SK-N-SH (cell line): ENCODE measurements around the gene TGM2. TPM values are rescaled to one million over a fixed set of nuclear protein-coding genes. Genes with fewer than 3 reads are reported as not detected.
A peak's percentile ranks its signal among the peaks of the same experiment; 100 is the strongest.

Experiments
- CTCF ChIA-PET: fragments of 300-600, 350-600 bp; formaldehyde crosslinking; extraction: SDS; loops from one replicate; lab custom pipeline; 2021; lab: Yijun Ruan, JAX
- POLR2A ChIA-PET: fragments of 350-600 bp; sonication (Branson Sonifier 250); formaldehyde crosslinking; extraction: SDS; loops from one replicate; lab custom pipeline; 2020; ENCODE audit warnings: antibody characterized with exemption, inconsistent platforms; lab: Yijun Ruan, JAX
- DNase-seq: peaks from one replicate; pipeline ENCODE4 v3.0.0; 2012
- H2AFZ ChIP-seq: fragments of 200-600 bp; sonication (generic); 2 replicates; pipeline ENCODE4 v1.8.1; 2016; ENCODE audit warnings: antibody characterized with exemption, mild to moderate bottlenecking, low read depth
- H3F3A ChIP-seq: fragments of 200-600 bp; sonication (generic); replicated peaks from 2 replicates; pipeline ENCODE3; 2016; ENCODE audit warnings: antibody characterized with exemption, mild to moderate bottlenecking; ENCODE audit not compliant: insufficient read depth
- H3K27ac ChIP-seq, 2 experiments: fragments of 200-500 bp in 1 of 2; fragments of 200-600 bp in 1 of 2; sonication (Bioruptor generic) in 1 of 2; sonication (generic), shearing (Covaris generic) in 1 of 2; 2 replicates each; pipeline versions ENCODE4 v1.5.1 to v1.6.1; 2014 to 2016; ENCODE audit warnings: low read depth in 2 of 2, inconsistent platforms in 1 of 2, low read length in 1 of 2, mild to moderate bottlenecking in 1 of 2, mixed read lengths in 1 of 2
- H3K27me3 ChIP-seq: fragments of 200-600 bp; sonication (generic), shearing (Covaris generic); 2 replicates; pipeline ENCODE4 v1.6.1; 2016; ENCODE audit warnings: mixed run types; ENCODE audit not compliant: insufficient read depth
- H3K36me3 ChIP-seq, 2 experiments: fragments of 200-500 bp in 1 of 2; fragments of 200-600 bp in 1 of 2; sonication (Bioruptor generic) in 1 of 2; sonication (generic) in 1 of 2; replicated peaks in 1 of 2; 2 replicates each; pipeline versions ENCODE3 to v1.5.1; 2014 to 2016; ENCODE audit warnings: low read length in 1 of 2, mild to moderate bottlenecking in 1 of 2; ENCODE audit not compliant: insufficient read depth in 2 of 2, control insufficient read depth in 1 of 2
- H3K4me1 ChIP-seq, 2 experiments: fragments of 200-500 bp in 1 of 2; fragments of 200-600 bp in 1 of 2; sonication (Bioruptor generic) in 1 of 2; sonication (generic), shearing (Covaris generic) in 1 of 2; 2 replicates each; pipeline versions ENCODE4 v1.5.1 to v1.6.1; 2014 to 2016; ENCODE audit warnings: low read depth in 1 of 2, low read length in 1 of 2, mixed run types in 1 of 2; ENCODE audit not compliant: insufficient read depth in 2 of 2, control insufficient read depth in 1 of 2
- H3K4me2 ChIP-seq: fragments of 200-600 bp; sonication (generic), shearing (Covaris generic); 2 replicates; pipeline ENCODE4 v1.6.1; 2017; ENCODE audit warnings: mixed run types
- H3K4me3 ChIP-seq, 2 experiments: fragments of 200-500 bp in 1 of 2; fragments of 200-600 bp in 1 of 2; sonication (Bioruptor generic) in 1 of 2; sonication (generic), shearing (Covaris generic) in 1 of 2; 2 replicates each; pipeline versions ENCODE4 v1.5.1 to v1.8.1; 2014 to 2016; ENCODE audit warnings: low read depth in 2 of 2, inconsistent platforms in 1 of 2, low read length in 1 of 2, mild to moderate bottlenecking in 1 of 2, mixed read lengths in 1 of 2, moderate library complexity in 1 of 2
- H3K79me2 ChIP-seq: fragments of 200-600 bp; sonication (generic); 2 replicates; pipeline ENCODE4 v1.8.1; 2017; ENCODE audit warnings: mild to moderate bottlenecking; ENCODE audit not compliant: insufficient read depth
- H3K9ac ChIP-seq: fragments of 200-600 bp; sonication (generic); 2 replicates; pipeline ENCODE4 v1.6.1; 2017; ENCODE audit warnings: mixed run types
- H3K9me2 ChIP-seq: fragments of 200-600 bp; sonication (generic); 2 replicates; pipeline ENCODE4 v1.6.1; 2017; ENCODE audit warnings: mixed run types
- H3K9me3 ChIP-seq: fragments of 200-600 bp; sonication (generic); 2 replicates; pipeline ENCODE4 v1.6.1; 2017; ENCODE audit warnings: mixed run types, mild to moderate bottlenecking, moderate library complexity
- H4K20me1 ChIP-seq: fragments of 200-600 bp; sonication (generic); 2 replicates; pipeline ENCODE4 v1.6.1; 2017; ENCODE audit warnings: mild to moderate bottlenecking, mixed run types; ENCODE audit not compliant: insufficient read depth
- EP300 ChIP-seq, 2 experiments: IDR thresholded peaks; 2 replicates each; pipeline versions ENCODE4 v1.4.0 to v1.6.1; 2012; ENCODE audit warnings: borderline replicate concordance in 1 of 2, low read depth in 1 of 2, low read length in 1 of 2
- FOXM1 ChIP-seq: IDR thresholded peaks from 2 replicates; pipeline ENCODE4 v1.4.0; 2012; ENCODE audit warnings: low read depth, mild to moderate bottlenecking
- GATA2 ChIP-seq: sonication (generic); formaldehyde crosslinking; IDR thresholded peaks from 2 replicates; pipeline ENCODE4 v1.5.0; 2020; ENCODE audit warnings: mild to moderate bottlenecking, missing genetic modification reagents
- JUND ChIP-seq: IDR thresholded peaks from 2 replicates; pipeline ENCODE4 v1.4.0; 2012
- NFIC ChIP-seq: IDR thresholded peaks from 2 replicates; pipeline ENCODE4 v1.4.0; 2012; ENCODE audit warnings: borderline replicate concordance
- POLR2AphosphoS5 ChIP-seq: IDR thresholded peaks from 2 replicates; pipeline ENCODE4 v1.6.1; 2012; ENCODE audit warnings: low read depth, low read length
- RAD21 ChIP-seq: IDR thresholded peaks from 2 replicates; pipeline ENCODE4 v1.6.1; 2012; ENCODE audit warnings: mild to moderate bottlenecking, low read length
- RCOR1 ChIP-seq: fragments of 150-350 bp; IDR thresholded peaks from 2 replicates; pipeline ENCODE4 v1.6.1; 2017; ENCODE audit warnings: antibody characterized with exemption, low read length
- SIN3A ChIP-seq: IDR thresholded peaks from 2 replicates; pipeline ENCODE4 v1.6.1; 2012; ENCODE audit warnings: low read depth, mild to moderate bottlenecking, low read length, moderate library complexity, borderline replicate concordance
- SMC3 ChIP-seq: IDR thresholded peaks from 2 replicates; pipeline ENCODE4 v1.6.1; 2012; ENCODE audit warnings: low read depth, low read length, improper control_type of control experiment
- TAF1 ChIP-seq: IDR thresholded peaks from 2 replicates; pipeline ENCODE4 v1.6.1; 2012; ENCODE audit warnings: low read depth, mild to moderate bottlenecking, low read length, moderate library complexity, borderline replicate concordance
- TCF12 ChIP-seq: IDR thresholded peaks from 2 replicates; pipeline ENCODE4 v1.4.0; 2012
- WGBS: methylation state at CpG from one replicate; pipeline ENCODE4 v1.1.6; 2017; ENCODE audit warnings: low lambda C conversion rate; 5-methylcytosine and 5-hydroxymethylcytosine counted together
- polyA plus RNA-seq, 3 experiments: library from polyadenylated mRNA; depleted of rRNA; stranded (reverse); fragments of >200 nt; gene quantifications; 2 replicates each; pipeline ENCODE4 v1.2.3, GENCODE V29; 2012
- TF ChIP-seq, protein P1 (sequence below): IDR thresholded peaks from 2 replicates; pipeline ENCODE4 v1.6.1; 2012; ENCODE audit warnings: mild to moderate bottlenecking, low read depth, low read length, moderate library complexity
- TF ChIP-seq, protein P2 (sequence below): fragments of 200-600 bp; sonication (generic); IDR thresholded peaks from 2 replicates; pipeline ENCODE4 v1.6.1; 2017; ENCODE audit warnings: antibody characterized with exemption, mild to moderate bottlenecking, moderate library complexity
- TF ChIP-seq, protein P3 (sequence below): fragments of 150-350 bp; IDR thresholded peaks from 2 replicates; pipeline ENCODE4 v1.6.1; 2016; ENCODE audit warnings: mild to moderate bottlenecking, low read depth, low read length

The TGM2 gene
- polyA plus RNA-seq, 1 of the 3 experiments (the other 2 are of a cell fraction), result 676 TPM

DNA sequence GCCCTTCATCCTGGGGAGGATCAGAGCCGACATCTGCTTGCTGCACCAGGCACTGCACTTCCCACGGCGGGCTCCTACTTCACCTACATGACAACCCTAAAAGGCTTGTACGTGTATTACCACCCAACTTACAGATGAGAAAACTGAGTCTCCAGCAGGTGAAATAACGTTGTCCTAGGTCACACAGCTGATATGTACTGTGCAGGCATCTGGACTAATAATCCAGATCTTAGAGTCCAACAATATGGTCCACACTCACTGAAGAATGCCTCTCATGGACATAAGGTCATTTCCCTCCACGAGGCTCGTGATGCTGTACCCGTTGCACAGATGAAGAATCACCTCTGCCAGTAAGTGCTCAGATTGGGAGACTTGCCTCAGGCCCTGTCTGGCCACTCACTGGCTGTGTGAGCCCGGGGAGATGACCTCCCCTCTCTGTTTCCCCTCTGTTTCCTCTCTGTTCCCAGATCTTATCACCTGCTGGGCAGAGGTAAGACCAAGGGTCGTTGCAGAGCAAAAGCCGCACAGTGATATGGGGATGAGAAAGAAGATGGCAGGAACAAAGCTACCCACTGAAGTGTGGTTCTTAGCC is 32.1 kb downstream of the TGM2 start:
- peaks cover 27 to 55% of the 10 kb centered on the region in 2 experiments for H3K36me3 ChIP-seq

DNA sequence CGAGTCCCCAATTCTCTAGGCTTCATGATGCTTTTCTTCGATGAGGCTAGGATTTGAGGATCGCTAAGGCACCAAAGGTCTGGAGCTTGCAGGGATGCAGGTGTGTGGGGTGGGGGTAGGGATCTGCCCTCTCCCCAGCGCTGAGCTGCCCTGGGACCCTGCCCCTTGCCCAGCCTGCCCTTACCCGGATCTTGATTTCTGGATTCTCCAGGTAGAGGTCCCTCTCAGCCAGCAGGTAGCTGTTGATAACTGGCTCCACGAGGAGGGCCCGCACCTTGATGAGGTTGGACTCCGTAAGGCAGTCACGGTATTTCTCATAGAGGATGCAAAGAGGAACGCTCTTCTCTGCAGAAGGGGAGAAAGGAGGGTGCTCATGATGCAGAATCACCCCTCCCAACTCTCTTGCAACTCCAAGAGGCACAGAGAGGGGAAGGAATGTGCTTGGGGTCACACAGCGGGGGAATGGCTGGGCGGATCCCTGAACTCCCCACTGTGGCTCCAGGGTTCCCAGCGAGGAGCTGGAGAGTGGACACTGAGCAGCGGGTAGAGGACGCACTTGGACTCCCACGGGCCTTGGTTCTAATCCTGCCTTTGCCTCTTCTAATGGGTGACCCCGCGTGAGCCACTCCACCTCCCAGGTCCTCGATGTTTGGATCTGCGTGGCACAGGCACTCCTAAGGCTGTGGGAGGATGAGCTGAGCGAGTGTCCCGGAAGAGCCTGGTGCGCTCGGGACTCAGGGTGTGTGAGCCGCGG is 32.7 kb downstream of the TGM2 start:
- Histone ChIP-seq H3K4me1 (peaks cover 25 to 42% of the 10 kb centered on the region in 2 experiments), H3K27me3 (no peaks in the 10 kb centered on the region), H3K9me3 (no peaks in the 10 kb centered on the region), H3F3A (peaks cover 58% of the 10 kb centered on the region), H3K79me2 (no peaks in the 10 kb centered on the region), H3K4me2 (no peak overlapping the region), H2AFZ (no peak overlapping the region), H3K9me2 (no peaks in the 10 kb centered on the region), H3K36me3 (peaks cover 20 to 52% of the 10 kb centered on the region in 2 experiments), H3K27ac (peak overlapping the region in 1 of 2 experiments; percentile 34; a peak in 1 of 4 replicates), H3K9ac (no peak overlapping the region), H3K4me3 (no peak overlapping the region), H4K20me1 (no peaks in the 10 kb centered on the region)
- 90% methylated on average over 24 of the region's 26 CpGs for WGBS
- DNase-seq, result no peak
- POLR2A ChIA-PET, result interaction anchor here (1.1 kb wide), 2 partner anchors 18 to 20 kb away, joined by 3 to 4 read pairs; no protein-coding TSS in a partner anchor
- TF ChIP-seq SIN3A, result no peak
- no peak for TF ChIP-seq TAF1
- TF ChIP-seq, protein P1, sequence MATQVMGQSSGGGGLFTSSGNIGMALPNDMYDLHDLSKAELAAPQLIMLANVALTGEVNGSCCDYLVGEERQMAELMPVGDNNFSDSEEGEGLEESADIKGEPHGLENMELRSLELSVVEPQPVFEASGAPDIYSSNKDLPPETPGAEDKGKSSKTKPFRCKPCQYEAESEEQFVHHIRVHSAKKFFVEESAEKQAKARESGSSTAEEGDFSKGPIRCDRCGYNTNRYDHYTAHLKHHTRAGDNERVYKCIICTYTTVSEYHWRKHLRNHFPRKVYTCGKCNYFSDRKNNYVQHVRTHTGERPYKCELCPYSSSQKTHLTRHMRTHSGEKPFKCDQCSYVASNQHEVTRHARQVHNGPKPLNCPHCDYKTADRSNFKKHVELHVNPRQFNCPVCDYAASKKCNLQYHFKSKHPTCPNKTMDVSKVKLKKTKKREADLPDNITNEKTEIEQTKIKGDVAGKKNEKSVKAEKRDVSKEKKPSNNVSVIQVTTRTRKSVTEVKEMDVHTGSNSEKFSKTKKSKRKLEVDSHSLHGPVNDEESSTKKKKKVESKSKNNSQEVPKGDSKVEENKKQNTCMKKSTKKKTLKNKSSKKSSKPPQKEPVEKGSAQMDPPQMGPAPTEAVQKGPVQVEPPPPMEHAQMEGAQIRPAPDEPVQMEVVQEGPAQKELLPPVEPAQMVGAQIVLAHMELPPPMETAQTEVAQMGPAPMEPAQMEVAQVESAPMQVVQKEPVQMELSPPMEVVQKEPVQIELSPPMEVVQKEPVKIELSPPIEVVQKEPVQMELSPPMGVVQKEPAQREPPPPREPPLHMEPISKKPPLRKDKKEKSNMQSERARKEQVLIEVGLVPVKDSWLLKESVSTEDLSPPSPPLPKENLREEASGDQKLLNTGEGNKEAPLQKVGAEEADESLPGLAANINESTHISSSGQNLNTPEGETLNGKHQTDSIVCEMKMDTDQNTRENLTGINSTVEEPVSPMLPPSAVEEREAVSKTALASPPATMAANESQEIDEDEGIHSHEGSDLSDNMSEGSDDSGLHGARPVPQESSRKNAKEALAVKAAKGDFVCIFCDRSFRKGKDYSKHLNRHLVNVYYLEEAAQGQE, result no peak
- no peak for TF ChIP-seq FOXM1
- no peak for TF ChIP-seq SMC3
- TF ChIP-seq RAD21, result no peak
- TF ChIP-seq, protein P2, sequence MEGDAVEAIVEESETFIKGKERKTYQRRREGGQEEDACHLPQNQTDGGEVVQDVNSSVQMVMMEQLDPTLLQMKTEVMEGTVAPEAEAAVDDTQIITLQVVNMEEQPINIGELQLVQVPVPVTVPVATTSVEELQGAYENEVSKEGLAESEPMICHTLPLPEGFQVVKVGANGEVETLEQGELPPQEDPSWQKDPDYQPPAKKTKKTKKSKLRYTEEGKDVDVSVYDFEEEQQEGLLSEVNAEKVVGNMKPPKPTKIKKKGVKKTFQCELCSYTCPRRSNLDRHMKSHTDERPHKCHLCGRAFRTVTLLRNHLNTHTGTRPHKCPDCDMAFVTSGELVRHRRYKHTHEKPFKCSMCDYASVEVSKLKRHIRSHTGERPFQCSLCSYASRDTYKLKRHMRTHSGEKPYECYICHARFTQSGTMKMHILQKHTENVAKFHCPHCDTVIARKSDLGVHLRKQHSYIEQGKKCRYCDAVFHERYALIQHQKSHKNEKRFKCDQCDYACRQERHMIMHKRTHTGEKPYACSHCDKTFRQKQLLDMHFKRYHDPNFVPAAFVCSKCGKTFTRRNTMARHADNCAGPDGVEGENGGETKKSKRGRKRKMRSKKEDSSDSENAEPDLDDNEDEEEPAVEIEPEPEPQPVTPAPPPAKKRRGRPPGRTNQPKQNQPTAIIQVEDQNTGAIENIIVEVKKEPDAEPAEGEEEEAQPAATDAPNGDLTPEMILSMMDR, result no peak
- TF ChIP-seq TCF12, result no peak
- TF ChIP-seq, protein P3, sequence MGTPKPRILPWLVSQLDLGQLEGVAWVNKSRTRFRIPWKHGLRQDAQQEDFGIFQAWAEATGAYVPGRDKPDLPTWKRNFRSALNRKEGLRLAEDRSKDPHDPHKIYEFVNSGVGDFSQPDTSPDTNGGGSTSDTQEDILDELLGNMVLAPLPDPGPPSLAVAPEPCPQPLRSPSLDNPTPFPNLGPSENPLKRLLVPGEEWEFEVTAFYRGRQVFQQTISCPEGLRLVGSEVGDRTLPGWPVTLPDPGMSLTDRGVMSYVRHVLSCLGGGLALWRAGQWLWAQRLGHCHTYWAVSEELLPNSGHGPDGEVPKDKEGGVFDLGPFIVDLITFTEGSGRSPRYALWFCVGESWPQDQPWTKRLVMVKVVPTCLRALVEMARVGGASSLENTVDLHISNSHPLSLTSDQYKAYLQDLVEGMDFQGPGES, result no peak
- TF ChIP-seq EP300 (IDR thresholded peaks at IDR 0.05; ENCODE audit: borderline replicate concordance in 1 of 2, low read depth in 1 of 2, low read length in 1 of 2), result no peak
- TF ChIP-seq JUND, result no peak
- TF ChIP-seq NFIC, result no peak
- no peak for TF ChIP-seq GATA2
- CTCF ChIA-PET, result interaction anchor here (1.1 to 6.4 kb wide), 6 partner anchors 7 to 89 kb away, joined by 3 to 22 read pairs (median 6); no protein-coding TSS in a partner anchor

More for the DNA sequence above, 32.1 kb downstream of the TGM2 start:
- H3K4me3 ChIP-seq, result no peak overlapping the region
- no peaks in the 10 kb centered on the region for H4K20me1 ChIP-seq
- peak overlapping the region in 1 of 2 experiments; percentile 6; a peak in 1 of 4 replicates for H3K27ac ChIP-seq
- whole genome bisulfite sequencing, result 79% methylated on average over 11 of the region's 11 CpGs
- DNase-seq, result peak; percentile 21
- H3K4me2 ChIP-seq, result no peak overlapping the region
- H3F3A ChIP-seq, result peaks cover 57% of the 10 kb centered on the region
- H3K9ac ChIP-seq, result no peak overlapping the region
- no peaks in the 10 kb centered on the region for H3K79me2 ChIP-seq
- no peaks in the 10 kb centered on the region for H3K27me3 ChIP-seq
- no peak overlapping the region for H2AFZ ChIP-seq
- H3K9me2 ChIP-seq, result no peaks in the 10 kb centered on the region
- CTCF ChIA-PET, result interaction anchor here (1.0 to 6.4 kb wide), 5 partner anchors 19 to 88 kb away, joined by 3 to 22 read pairs (median 6); no protein-coding TSS in a partner anchor
- POLR2A ChIA-PET, result interaction anchor here (1.1 kb wide), 1 partner anchor 18 kb away, joined by 3 read pairs; no protein-coding TSS in a partner anchor
- peaks cover 20 to 39% of the 10 kb centered on the region in 2 experiments for H3K4me1 ChIP-seq
- TF ChIP-seq RCOR1 (no peak), POLR2AphosphoS5 (peak; percentile 8)
- H3K9me3 ChIP-seq, result no peaks in the 10 kb centered on the region
